Adrenal gland (tissue), 12 donors: ENCODE measurements around the gene SLC10A3. TPM values are rescaled to one million over a fixed set of nuclear protein-coding genes. Genes with fewer than 3 reads are reported as not detected.

ENCODE experiments used
- DNase-seq, 7 donors: peaks; one replicate each; pipeline ENCODE4 v3.0.0-alpha.2; 2019 to 2020
- H3K27ac ChIP-seq, 5 donors: fragments of 200-600 bp; sonication (generic) in 4 of 5; 1 replicate in 3 of 5; 2 replicates in 2 of 5; pipeline versions ENCODE4 v1.5.1 to v1.8.0; 2016 to 2020; ENCODE audit warnings: mild to moderate bottlenecking in 1 of 5
- H3K27me3 ChIP-seq: fragments of 200-600 bp; 2 replicates; pipeline ENCODE4 v1.8.0; 2021
- H3K36me3 ChIP-seq, 2 donors: fragments of 200-600 bp; replicated peaks in 1 of 2; 1 replicate in 1 of 2; 2 replicates in 1 of 2; pipeline versions ENCODE4 v1.5.1 to v1.8.0; 2018 to 2022
- H3K4me1 ChIP-seq, 2 donors: fragments of 200-600 bp; replicated peaks in 1 of 2; 1 replicate in 1 of 2; 2 replicates in 1 of 2; pipeline versions ENCODE4 v1.5.1 to v1.8.0; 2018 to 2021
- H3K4me3 ChIP-seq, 4 donors: fragments of 200-600 bp; sonication (generic) in 3 of 4; one replicate each; pipeline ENCODE4 v1.5.1; 2016 to 2018
- H3K9me3 ChIP-seq, 3 donors: fragments of 200-600 bp; sonication (generic) in 1 of 3; replicated peaks in 1 of 3; 1 replicate in 2 of 3; 2 replicates in 1 of 3; pipeline versions ENCODE4 v1.5.1 to v1.8.0; 2016 to 2021
- CTCF ChIP-seq, 6 experiments: fragments of 450-650 bp in 4 of 6; fragments of 200-600 bp in 2 of 6; sonication (generic) in 1 of 6; IDR thresholded peaks; 1 replicate in 5 of 6; 2 replicates in 1 of 6; pipeline versions ENCODE4 v1.5.1 to v1.8.0; 2016 to 2021; ENCODE audit warnings: antibody characterized with exemption in 6 of 6, mild to moderate bottlenecking in 2 of 6, moderate library complexity in 1 of 6
- POLR2A ChIP-seq, 2 donors: fragments of 450-650 bp; IDR thresholded peaks; one replicate each; pipeline ENCODE4 v1.6.1; 2017; ENCODE audit warnings: antibody characterized with exemption in 2 of 2, mild to moderate bottlenecking in 2 of 2, moderate library complexity in 1 of 2
- WGBS, 4 donors: extraction: QIAGEN DNeasy Blood & Tissue Kit in 2 of 4; methylation state at CpG; one replicate each; pipeline versions ENCODE4 v1.1.5 to v1.1.7; 2013 to 2017; 5-methylcytosine and 5-hydroxymethylcytosine counted together
- intact Hi-C, 2 donors: fragments of 100-400 bp; cut with DNase I; formaldehyde crosslinking; loops; one replicate each; pipeline versions ENCODE4 v1.14.1 to v1.15.0; 2022 to 2023
- polyA plus RNA-seq, 3 donors: library from polyadenylated mRNA; stranded (reverse); fragments of 200-250 nt in 2 of 3; fragments of 350-450 nt in 1 of 3; fragmentation: Illumina TruSeq in 1 of 3; extraction: RNeasy Lipid Tissue Mini Kit (QIAGEN cat#74804) in 1 of 3; gene quantifications; one replicate each; pipeline ENCODE4 v1.2.3, GENCODE V29; 2013 to 2014
- total RNA-seq, 9 donors: library from RNA; depleted of rRNA in 4 of 9; stranded (reverse); fragments of >200 nt in 4 of 9; fragments of 120-200 nt in 1 of 9; fragmentation: NEBNext Ultra II Directional in 1 of 9; extraction: Animal tissue kit (Norgen Biotek cat#: 25700) in 1 of 9; gene quantifications; one replicate each; pipeline versions ENCODE4 v1.1.0 to v1.2.4, GENCODE V29; 2013 to 2023
- donor health status: healthy with polysubstance abuse.
- donor health status: Bipolar disorder and iron deficiency.
- donor health status: DM: yes; HTN: yes; CAD: no.
- donor health status: DM: no; HTN: no; CAD: no.
- donor health status: DM: no; HTN: no; CAD: no.
- donor health status: DM: yes; HTN: yes; CAD: no.

The SLC10A3 gene
- total and polyA plus RNA-seq, 12 donors = 8.7 to 33.4 (median 27.8) TPM

- no peak for DNase-seq
- H3K27me3 ChIP-seq = no peaks in the 10 kb centered on the region
- intact Hi-C loops = no loop called here
- no peak overlapping the region for H3K4me3 ChIP-seq
- peaks cover 0 to 69% of the 10 kb centered on the region in 2 donors for H3K36me3 ChIP-seq
- no peak overlapping the region for H3K27ac ChIP-seq
- WGBS, 4 donors = 88 to 94% (median 91%) methylated on average over 20 to 32 of the region's 32 CpGs; no CpG with 5 or more reads in 1 of the 4 donors
- H3K9me3 ChIP-seq = no peaks in the 10 kb centered on the region
- no peak for TF ChIP-seq CTCF (IDR thresholded peaks at IDR 0.05)
- no peak for TF ChIP-seq POLR2A (IDR thresholded peaks at IDR 0.05)
- no peaks in the 10 kb centered on the region for H3K4me1 ChIP-seq
These were observed 24.4 kb downstream of the SLC10A3 start for GRCh38 chrX:154466036-154466435.

GRCh38 chrX:154465601-154466000 is 24.8 kb downstream of the SLC10A3 start:
- H3K27ac ChIP-seq = no peak overlapping the region
- no peak overlapping the region for H3K4me3 ChIP-seq
- no peaks in the 10 kb centered on the region for H3K9me3 ChIP-seq
- TF ChIP-seq POLR2A (IDR thresholded peaks at IDR 0.05) (no peak), CTCF (IDR thresholded peaks at IDR 0.05) (no peak)
- no peak for DNase-seq
- intact Hi-C loops = no loop called here
- 92 to 95% (median 93%) methylated on average over 2 to 14 of the region's 14 CpGs for WGBS, 4 donors
- peaks cover 0 to 65% of the 10 kb centered on the region in 2 donors for H3K36me3 ChIP-seq
- H3K27me3 ChIP-seq = no peaks in the 10 kb centered on the region
- H3K4me1 ChIP-seq = no peaks in the 10 kb centered on the region

GRCh38 chrX:154464806-154465365 is 25.5 kb downstream of the SLC10A3 start:
- WGBS, 4 donors = 60 to 94% (median 93%) methylated on average over 1 to 28 of the region's 28 CpGs

GRCh38 chrX:154463611-154464220 is 26.7 kb downstream of the SLC10A3 start:
- Histone ChIP-seq H3K4me1 (no peaks in the 10 kb centered on the region), H3K27ac (no peak overlapping the region), H3K4me3 (no peak overlapping the region), H3K36me3 (peaks cover 0 to 46% of the 10 kb centered on the region in 2 donors), H3K9me3 (no peaks in the 10 kb centered on the region), H3K27me3 (no peaks in the 10 kb centered on the region)
- whole genome bisulfite sequencing, 4 donors = 89 to 100% (median 96%) methylated on average over 1 to 35 of the region's 36 CpGs
- intact Hi-C loops = no loop called here
- TF ChIP-seq CTCF (IDR thresholded peaks at IDR 0.05) = no peak
- TF ChIP-seq POLR2A (IDR thresholded peaks at IDR 0.05) = no peak
- no peak for DNase-seq

More at GRCh38 chrX:154464806-154465365, 25.5 kb downstream of the SLC10A3 start:
- H3K36me3 ChIP-seq = peaks cover 0 to 58% of the 10 kb centered on the region in 2 donors
- no peak overlapping the region for H3K27ac ChIP-seq
- DNase-seq = no peak
- H3K9me3 ChIP-seq = no peaks in the 10 kb centered on the region
- no peaks in the 10 kb centered on the region for H3K4me1 ChIP-seq
- TF ChIP-seq CTCF (IDR thresholded peaks at IDR 0.05) (no peak), POLR2A (IDR thresholded peaks at IDR 0.05) (no peak)
- no peaks in the 10 kb centered on the region for H3K27me3 ChIP-seq
- H3K4me3 ChIP-seq = no peak overlapping the region
- intact Hi-C loops = no loop called here
